Keratinocyte (primary cell): ENCODE measurements around the gene HLA-B. TPM values are rescaled to one million over a fixed set of nuclear protein-coding genes. Genes with fewer than 3 reads are reported as not detected.

Experiments used
- DNase-seq: peaks from one replicate; pipeline ENCODE4 v3.0.0-alpha.2; 2011; ENCODE audit warnings: low read depth, missing footprints, low spot score
- FAIRE-seq: peaks from 2 replicates; lab custom pipeline; 2011; peaks lifted over from hg19 to GRCh38; lab: Jason Lieb, UNC
- H2AFZ ChIP-seq: 2 replicates; pipeline ENCODE4 v1.6.0; 2012; ENCODE audit warnings: low read length, control low read depth, inconsistent platforms; ENCODE audit not compliant: control insufficient read depth
- H3K27ac ChIP-seq: 2 replicates; pipeline ENCODE4 v1.5.1; 2011; ENCODE audit warnings: low read length; ENCODE audit not compliant: control insufficient read depth, insufficient read depth
- H3K27me3 ChIP-seq: 3 replicates; pipeline ENCODE4 v1.6.0; 2011; ENCODE audit warnings: low read length; ENCODE audit not compliant: control insufficient read depth, insufficient read depth; ENCODE audit errors: extremely low read depth
- H3K36me3 ChIP-seq, 2 experiments: 2 replicates in 1 of 2; 3 replicates in 1 of 2; pipeline ENCODE4 v1.5.1; 2011; ENCODE audit warnings: low read length in 2 of 2, mild to moderate bottlenecking in 1 of 2; ENCODE audit not compliant: control insufficient read depth in 2 of 2, insufficient read depth in 2 of 2; ENCODE audit errors: extremely low read depth in 1 of 2
- H3K4me1 ChIP-seq: 3 replicates; pipeline ENCODE4 v1.5.1; 2011; ENCODE audit warnings: low read length; ENCODE audit not compliant: control insufficient read depth, insufficient read depth; ENCODE audit errors: extremely low read depth
- H3K4me2 ChIP-seq: 3 replicates; pipeline ENCODE4 v1.6.0; 2011; ENCODE audit warnings: low read depth, low read length; ENCODE audit not compliant: control insufficient read depth, insufficient read depth; ENCODE audit errors: extremely low read depth
- H3K4me3 ChIP-seq, 3 experiments: fragments of 200-600 bp in 1 of 3; sonication (generic) in 1 of 3; 2 replicates in 2 of 3; 3 replicates in 1 of 3; pipeline ENCODE4 v1.5.1; 2011 to 2016; ENCODE audit warnings: low read length in 3 of 3, mild to moderate bottlenecking in 3 of 3, control low read depth in 2 of 3, inconsistent platforms in 1 of 3, low read depth in 1 of 3, mixed read lengths in 1 of 3, mixed run types in 1 of 3, moderate library complexity in 1 of 3; ENCODE audit not compliant: control insufficient read depth in 2 of 3, insufficient read depth in 2 of 3; ENCODE audit errors: extremely low read depth in 1 of 3
- H3K79me2 ChIP-seq: 2 replicates; pipeline ENCODE4 v1.6.0; 2012; ENCODE audit warnings: low read length; ENCODE audit not compliant: control insufficient read depth, insufficient read depth
- H3K9ac ChIP-seq: 3 replicates; pipeline ENCODE4 v1.6.0; 2011; ENCODE audit warnings: low read length; ENCODE audit not compliant: control insufficient read depth, insufficient read depth; ENCODE audit errors: extremely low read depth
- H3K9me1 ChIP-seq: 3 replicates; pipeline ENCODE4 v1.6.0; 2011; ENCODE audit warnings: low read length; ENCODE audit not compliant: control insufficient read depth, insufficient read depth; ENCODE audit errors: extremely low read depth
- H3K9me3 ChIP-seq: 2 replicates; pipeline ENCODE4 v1.5.1; 2012; ENCODE audit warnings: low read depth, low read length; ENCODE audit not compliant: control insufficient read depth
- H4K20me1 ChIP-seq: 3 replicates; pipeline ENCODE4 v1.6.0; 2011; ENCODE audit warnings: low read length; ENCODE audit not compliant: control insufficient read depth, insufficient read depth; ENCODE audit errors: extremely low read depth
- CTCF ChIP-seq, 3 experiments: IDR thresholded peaks in 1 of 3; conservative IDR thresholded peaks in 1 of 3; optimal IDR thresholded peaks in 1 of 3; 2 replicates in 2 of 3; 3 replicates in 1 of 3; pipeline versions ENCODE3 to v1.5.1; 2011; ENCODE audit warnings: low read length in 3 of 3, mild to moderate bottlenecking in 3 of 3, moderate library complexity in 2 of 3, control low read depth in 1 of 3, inconsistent platforms in 1 of 3; ENCODE audit not compliant: insufficient read depth in 2 of 3; ENCODE audit errors: extremely low read depth in 1 of 3
- EZH2 ChIP-seq: IDR thresholded peaks from one replicate; pipeline ENCODE4 v1.6.1; 2012; ENCODE audit warnings: inconsistent platforms, mild to moderate bottlenecking, low read length, moderate library complexity
- dilution Hi-C: fragments of 300-500 bp; cut with MboI; formaldehyde crosslinking; loops from one replicate; pipeline ENCODE4 v1.7.0; 2020; ENCODE audit warnings: low sequenced_read_pairs; ENCODE audit not compliant: extremely low pct_ligation_motif_present
- polyA plus RNA-seq, 5 experiments: library from polyadenylated mRNA; depleted of rRNA in 3 of 5; stranded (reverse) in 3 of 5; stranded (forward) in 1 of 5; unstranded in 1 of 5; fragments of >200 nt; gene quantifications; 1 replicate in 1 of 5; 2 replicates in 3 of 5; 3 replicates in 1 of 5; pipeline versions ENCODE4 v1.2.1 to v1.2.3, GENCODE V29; 2011 to 2012; ENCODE audit warnings: missing spikeins in 2 of 5, low read depth in 1 of 5, low replicate concordance in 1 of 5

Gene HLA-B
- polyA plus RNA-seq, 1 donor (not counting 4 experiments of a cell fraction or from before 2014, with no cell fraction given) = 265 TPM

GRCh38 chr6:31345026-31345730, 11.8 kb downstream of the HLA-B start:
- Histone ChIP-seq H3K4me3 (no peak overlapping the region), H3K9me1 (no peaks in the 10 kb centered on the region), H2AFZ (no peak overlapping the region), H3K4me1 (no peaks in the 10 kb centered on the region), H3K27me3 (peaks cover 8% of the 10 kb centered on the region), H3K9ac (no peak overlapping the region), H3K27ac (no peak overlapping the region), H4K20me1 (no peaks in the 10 kb centered on the region), H3K36me3 (no peaks in the 10 kb centered on the region), H3K79me2 (no peaks in the 10 kb centered on the region), H3K4me2 (no peak overlapping the region), H3K9me3 (no peaks in the 10 kb centered on the region)
- TF ChIP-seq CTCF (optimal IDR thresholded peaks at IDR 0.05 in 1 of 3, IDR thresholded peaks at IDR 0.05 in 1 of 3, conservative IDR thresholded peaks at IDR 0.05 in 1 of 3; ENCODE audit: extremely low read depth in 1 of 3, insufficient read depth in 2 of 3, low read length in 3 of 3) (no peak), EZH2 (no peak)
- no peak for DNase-seq
- no peak for FAIRE-seq
- dilution Hi-C loops = loop anchor here (25.0 kb wide), 1 partner anchor 108 kb away; no protein-coding TSS in a partner anchor

GRCh38 chr6:31340228-31340627, 16.8 kb downstream of the HLA-B start:
- H4K20me1 ChIP-seq = no peaks in the 10 kb centered on the region
- no peaks in the 10 kb centered on the region for H3K9me1 ChIP-seq
- FAIRE-seq (no peak), DNase-seq (no peak)
- no peaks in the 10 kb centered on the region for H3K79me2 ChIP-seq
- H3K4me1 ChIP-seq = no peaks in the 10 kb centered on the region
- no peak for TF ChIP-seq CTCF (optimal IDR thresholded peaks at IDR 0.05 in 1 of 3, IDR thresholded peaks at IDR 0.05 in 1 of 3, conservative IDR thresholded peaks at IDR 0.05 in 1 of 3; ENCODE audit: extremely low read depth in 1 of 3, insufficient read depth in 2 of 3, low read length in 3 of 3)
- no peak for TF ChIP-seq EZH2
- H3K27me3 ChIP-seq = no peaks in the 10 kb centered on the region
- no peak overlapping the region for H2AFZ ChIP-seq
- no peak overlapping the region for H3K27ac ChIP-seq
- peaks cover 6% of the 10 kb centered on the region for H3K9me3 ChIP-seq
- H3K9ac ChIP-seq = no peak overlapping the region
- no peak overlapping the region for H3K4me3 ChIP-seq
- no peaks in the 10 kb centered on the region for H3K36me3 ChIP-seq
- dilution Hi-C loops = loop anchor here (25.0 kb wide), 1 partner anchor 103 kb away; no protein-coding TSS in a partner anchor
- no peak overlapping the region for H3K4me2 ChIP-seq
